Measurements from ENCODE around the gene RASA3.

DNA sequence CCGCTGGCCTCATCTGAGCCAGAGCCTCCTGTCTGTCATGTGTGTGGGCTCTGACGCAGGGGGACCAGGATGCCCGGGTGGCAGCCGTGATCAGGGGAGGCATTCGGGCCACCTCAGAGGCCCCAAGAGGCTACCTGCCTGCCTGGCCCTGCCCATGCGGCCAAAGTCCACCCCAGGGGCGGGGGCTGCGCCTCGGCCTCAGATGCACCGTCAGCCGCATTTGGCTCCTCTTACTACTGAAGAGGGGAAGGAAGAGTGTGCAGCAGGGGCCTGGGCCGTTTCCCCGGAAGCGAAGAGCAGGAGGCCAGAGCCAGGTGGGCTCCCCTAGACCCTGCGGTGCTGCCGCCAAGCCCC lies 192.5 kb downstream of the RASA3 start:
- TF ChIP-seq, protein P1, sequence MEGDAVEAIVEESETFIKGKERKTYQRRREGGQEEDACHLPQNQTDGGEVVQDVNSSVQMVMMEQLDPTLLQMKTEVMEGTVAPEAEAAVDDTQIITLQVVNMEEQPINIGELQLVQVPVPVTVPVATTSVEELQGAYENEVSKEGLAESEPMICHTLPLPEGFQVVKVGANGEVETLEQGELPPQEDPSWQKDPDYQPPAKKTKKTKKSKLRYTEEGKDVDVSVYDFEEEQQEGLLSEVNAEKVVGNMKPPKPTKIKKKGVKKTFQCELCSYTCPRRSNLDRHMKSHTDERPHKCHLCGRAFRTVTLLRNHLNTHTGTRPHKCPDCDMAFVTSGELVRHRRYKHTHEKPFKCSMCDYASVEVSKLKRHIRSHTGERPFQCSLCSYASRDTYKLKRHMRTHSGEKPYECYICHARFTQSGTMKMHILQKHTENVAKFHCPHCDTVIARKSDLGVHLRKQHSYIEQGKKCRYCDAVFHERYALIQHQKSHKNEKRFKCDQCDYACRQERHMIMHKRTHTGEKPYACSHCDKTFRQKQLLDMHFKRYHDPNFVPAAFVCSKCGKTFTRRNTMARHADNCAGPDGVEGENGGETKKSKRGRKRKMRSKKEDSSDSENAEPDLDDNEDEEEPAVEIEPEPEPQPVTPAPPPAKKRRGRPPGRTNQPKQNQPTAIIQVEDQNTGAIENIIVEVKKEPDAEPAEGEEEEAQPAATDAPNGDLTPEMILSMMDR (conservative IDR thresholded peaks at IDR 0.05; ENCODE audit: low read depth, low read length) = no peak
- TF ChIP-seq EZH2 (IDR thresholded peaks at IDR 0.05; ENCODE audit: low read length, unreplicated experiment) = no peak
